ENCODE measurements around the gene STH. TPM values are rescaled to one million over a fixed set of nuclear protein-coding genes. Genes with fewer than 3 reads are reported as not detected.

Gene STH
- total and polyA plus RNA-seq, 2 experiments from 2014 or later, result 0.55 TPM; not detected in 1

- TF ChIP-seq ZNF462 (CRISPR knock-in tag; IDR thresholded peaks at IDR 0.05) (no peak), ZNF331 (CRISPR knock-in tag; IDR thresholded peaks at IDR 0.05; ENCODE audit: low read depth) (no peak), JUNB (IDR thresholded peaks at IDR 0.05; ENCODE audit: unreplicated experiment) (no peak), ZNF114 (CRISPR knock-in tag; IDR thresholded peaks at IDR 0.05) (no peak), CTCF (conservative IDR thresholded peaks at IDR 0.05; ENCODE audit: low read depth in 2 of 2) (no peak), ETS1 (IDR thresholded peaks at IDR 0.05) (no peak)
Measured at GRCh38 chr17:46035112-46035818, 36.2 kb downstream of the STH start (continued).

Data from GM23338 (cell line).